GM12878 (cell line): Measurements from ENCODE around the gene TPCN1. TPM values are rescaled to one million over a fixed set of nuclear protein-coding genes. Genes with fewer than 3 reads are reported as not detected.

Experiments used
- ATAC-seq: fragments of 200-7000 bp; cut with Tn5 transposase; 3 replicates; pipeline ENCODE4 v1.9.1; 2020; ENCODE audit warnings: mild to moderate bottlenecking, moderate library complexity
- BruUV-seq: library from RNA; stranded (reverse); fragments of 400-500 nt; replicated peaks from 2 replicates; lab custom pipeline; 2021; lab: Mats Ljungman, UMichigan
- CTCF ChIA-PET: fragments of 300-600 bp; sonication (Branson Sonifier 250); formaldehyde crosslinking; extraction: SDS; loops from one replicate; lab custom pipeline; 2021; ENCODE audit warnings: inconsistent platforms; lab: Yijun Ruan, JAX
- POLR2A ChIA-PET: fragments of 350-600 bp; formaldehyde crosslinking; extraction: SDS; loops from one replicate; lab custom pipeline; 2021; ENCODE audit warnings: inconsistent platforms; lab: Charles Lee
- RAD21 ChIA-PET: fragments of 300-600 bp; sonication (Branson Sonifier 250); formaldehyde crosslinking; loops from one replicate; lab custom pipeline; 2023; ENCODE audit warnings: antibody characterized with exemption; ENCODE audit not compliant: unreplicated experiment; lab: Charles Lee
- SMC1A ChIA-PET: fragments of 300-600 bp; sonication (Branson Sonifier 250); formaldehyde crosslinking; loops from one replicate; lab custom pipeline; 2023; ENCODE audit not compliant: unreplicated experiment, uncharacterized antibody; lab: Charles Lee
- DNase-seq: peaks from one replicate; pipeline ENCODE4 v3.0.0-alpha.2; 2011; ENCODE audit warnings: low read depth, low spot score
- FAIRE-seq: peaks from 3 replicates; lab custom pipeline; 2011; peaks lifted over from hg19 to GRCh38; lab: Jason Lieb, UNC
- H2AFZ ChIP-seq: 2 replicates; pipeline ENCODE4 v1.6.0; 2011; ENCODE audit warnings: low read depth, low read length, control low read depth; ENCODE audit not compliant: control insufficient read depth
- H3K27ac ChIP-seq: 2 replicates; pipeline ENCODE4 v1.5.1; 2011; ENCODE audit warnings: control low read depth; ENCODE audit not compliant: control insufficient read depth, insufficient read depth
- H3K27me3 ChIP-seq, 2 experiments: replicated peaks in 1 of 2; 2 replicates each; pipeline versions ENCODE4 v1.6.0 to v1.6.1; 2011; ENCODE audit warnings: low read length in 1 of 2; ENCODE audit not compliant: control insufficient read depth in 2 of 2, insufficient read depth in 2 of 2
- H3K36me3 ChIP-seq, 2 experiments: 2 replicates each; pipeline ENCODE4 v1.5.1; 2011; ENCODE audit warnings: low read length in 1 of 2; ENCODE audit not compliant: control insufficient read depth in 2 of 2, insufficient read depth in 2 of 2
- H3K4me1 ChIP-seq: 2 replicates; pipeline ENCODE4 v1.6.1; 2011; ENCODE audit warnings: mild to moderate bottlenecking, low read length, moderate library complexity, mixed read lengths; ENCODE audit not compliant: control insufficient read depth, insufficient read depth
- H3K4me2 ChIP-seq: 2 replicates; pipeline ENCODE4 v1.6.0; 2011; ENCODE audit warnings: control low read depth; ENCODE audit not compliant: control insufficient read depth, insufficient read depth
- H3K4me3 ChIP-seq: fragments of 200-600 bp; sonication (generic); 2 replicates; pipeline ENCODE4 v1.5.1; 2016
- H3K79me2 ChIP-seq: 2 replicates; pipeline ENCODE4 v1.6.0; 2011; ENCODE audit warnings: low read length; ENCODE audit not compliant: control insufficient read depth, insufficient read depth
- H3K9ac ChIP-seq: 2 replicates; pipeline ENCODE4 v1.8.0; 2011; ENCODE audit warnings: low read length, control low read depth, mixed read lengths; ENCODE audit not compliant: control insufficient read depth, insufficient read depth
- H3K9me3 ChIP-seq: replicated peaks from 3 replicates; pipeline ENCODE4 v1.5.1; 2011; ENCODE audit warnings: mild to moderate bottlenecking, low read length; ENCODE audit not compliant: control insufficient read depth, insufficient read depth
- H4K20me1 ChIP-seq: 2 replicates; pipeline ENCODE4 v1.6.0; 2011; ENCODE audit not compliant: control insufficient read depth, insufficient read depth
- BMI1 ChIP-seq: fragments of 450-650 bp; IDR thresholded peaks from 2 replicates; pipeline ENCODE4 v1.6.1; 2016; ENCODE audit warnings: mild to moderate bottlenecking, moderate library complexity, borderline replicate concordance
- DPF2 ChIP-seq: fragments of 450-650 bp; IDR thresholded peaks from 2 replicates; pipeline ENCODE4 v1.6.1; 2017; ENCODE audit warnings: mild to moderate bottlenecking
- ESRRA ChIP-seq: IDR thresholded peaks from 2 replicates; pipeline ENCODE4 v1.6.1; 2012; ENCODE audit warnings: mild to moderate bottlenecking, low read length, improper control_type of control experiment
- IRF4 ChIP-seq: IDR thresholded peaks from 2 replicates; pipeline ENCODE4 v1.6.1; 2011; ENCODE audit warnings: low read depth, low read length
- MEF2A ChIP-seq: IDR thresholded peaks from 2 replicates; pipeline ENCODE4 v1.6.1; 2011; ENCODE audit warnings: low read depth, mild to moderate bottlenecking, low read length, moderate library complexity; ENCODE audit not compliant: insufficient read depth
- RB1 ChIP-seq: fragments of 450-650 bp; formaldehyde crosslinking; IDR thresholded peaks from 2 replicates; pipeline ENCODE4 v1.6.1; 2017; ENCODE audit warnings: mild to moderate bottlenecking, borderline replicate concordance
- RCOR1 ChIP-seq: conservative IDR thresholded peaks from 2 replicates; pipeline ENCODE4 v1.6.1; 2012; ENCODE audit warnings: low read depth, low read length, improper control_type of control experiment
- SPI1 ChIP-seq: IDR thresholded peaks from 2 replicates; pipeline ENCODE4 v1.6.1; 2011; ENCODE audit warnings: low read depth, mild to moderate bottlenecking, low read length, moderate library complexity, borderline replicate concordance; ENCODE audit not compliant: insufficient read depth
- ZBTB4 ChIP-seq: fragments of 450-650 bp; formaldehyde crosslinking; IDR thresholded peaks from 2 replicates; pipeline ENCODE4 v1.4.0; 2022; ENCODE audit warnings: mild to moderate bottlenecking, moderate library complexity
- WGBS: methylation state at CpG from one replicate; pipeline ENCODE4 v1.1.6; 2016; ENCODE audit warnings: low lambda C conversion rate; ENCODE audit not compliant: insufficient replicate concordance, insufficient coverage; ENCODE audit errors: missing lambda C conversion rate; 5-methylcytosine and 5-hydroxymethylcytosine counted together
- in situ Hi-C: fragments of 300-500 bp; cut with MboI; formaldehyde crosslinking; loops from 9 replicates; pipeline ENCODE4 v1.14.3; 2018; ENCODE audit warnings: mixed read lengths
- intact Hi-C: fragments of 100-400 bp; cut with micrococcal nuclease; formaldehyde crosslinking; loops from one replicate; pipeline ENCODE4 v1.14.2; 2022; ENCODE audit not compliant: unreplicated experiment
- polyA plus RNA-seq, 11 experiments: library from polyadenylated mRNA; depleted of rRNA in 4 of 11; unstranded in 6 of 11; stranded (reverse) in 5 of 11; fragments of >200 nt; fragmentation: Nextera tagmentation in 4 of 11; fragmentation: Illumina TruSeq in 1 of 11; extraction: Ambion mirVana in 4 of 11; extraction: Trizol in 1 of 11; gene quantifications; 1 replicate in 1 of 11; 2 replicates in 10 of 11; pipeline versions ENCODE4 v1.2.1 to v1.2.3, GENCODE V29; 2011 to 2016; ENCODE audit warnings: inconsistent platforms in 2 of 11, missing spikeins in 2 of 11, low read depth in 1 of 11
- total RNA-seq, 4 experiments: library from RNA; depleted of rRNA in 3 of 4; stranded (reverse); fragments of >200 nt in 3 of 4; fragmentation: Illumina TruSeq in 1 of 4; extraction: Trizol in 1 of 4; gene quantifications; 2 replicates each; pipeline versions ENCODE4 v1.2.1 to v1.2.3, GENCODE V29; 2013 to 2021

Gene TPCN1
- total and polyA plus RNA-seq, 10 of the 15 experiments (the other 5 are each of a cell fraction or from before 2014, with no cell fraction given), result 0.79 to 30.9 (median 19.4) TPM

GRCh38 chr12:113276306-113276705, 55.0 kb downstream of the TPCN1 start (continued):
- TF ChIP-seq RCOR1 (no peak), DPF2 (no peak), ESRRA (no peak), RB1 (no peak), IRF4 (no peak)

- in situ Hi-C loops, result no loop called here
- no peak for DNase-seq
- Histone ChIP-seq H2AFZ (no peak overlapping the region), H3K9me3 (no peaks in the 10 kb centered on the region), H3K27me3 (no peaks in the 10 kb centered on the region)
- no peak for ATAC-seq
- whole genome bisulfite sequencing, result 97% methylated on average over 10 of the region's 10 CpGs
- POLR2A ChIA-PET, result interaction anchor here (0.8 kb wide), 1 partner anchor 17 kb away, joined by 4 read pairs; no protein-coding TSS in a partner anchor
- TF ChIP-seq SPI1, result no peak
- TF ChIP-seq MEF2A, result no peak
- no peak for TF ChIP-seq BMI1
- TF ChIP-seq ZBTB4, result no peak
- TF ChIP-seq, all 136 proteins: peak for 0
- Histone ChIP-seq H3K4me3 (no peak overlapping the region), H3K36me3 (peaks cover 10 to 16% of the 10 kb centered on the region in 2 experiments; a peak in 3 of 4 replicates), H3K4me2 (no peak overlapping the region), H3K4me1 (no peaks in the 10 kb centered on the region), H3K9ac (no peak overlapping the region), H4K20me1 (no peaks in the 10 kb centered on the region), H3K27ac (no peak overlapping the region), H3K79me2 (no peaks in the 10 kb centered on the region)
- intact Hi-C loops, result loop anchor here (10.0 kb wide), 1 partner anchor 82 kb away; no protein-coding TSS in a partner anchor
- ChIA-PET CTCF (interaction anchor here (1.0 kb wide), 1 partner anchor 34 kb away, joined by 3 read pairs; no protein-coding TSS in a partner anchor), RAD21 (interaction anchor here (0.8 kb wide), 1 partner anchor 68 kb away, joined by 3 read pairs; no protein-coding TSS in a partner anchor), SMC1A (no interaction called here)
- no peak for FAIRE-seq
- BruUV-seq, result no TSS peak
Observed at GRCh38 chr12:113276946-113277500, 55.8 kb downstream of the TPCN1 start.
